CD4-positive, alpha-beta T cell treated with Interleukin-6 at 100 ng/mL for 8 hours (primary cell): ENCODE results near the gene CLCF1.

ENCODE experiments used
- DNase-seq: peaks from one replicate; pipeline ENCODE4 v3.0.0-alpha.2; 2020; ENCODE audit warnings: mixed read lengths, low spot score

The CLCF1 gene

GRCh38 chr11:67374571-67375281 is 1.3 kb upstream of the CLCF1 start:
- DNase-seq, result no peak

- DNase-seq, result peak; percentile 82
Observed at GRCh38 chr11:67373648-67374570, 511 bp upstream of the CLCF1 start.

GRCh38 chr11:67372321-67372992 is 941 bp downstream of the CLCF1 start:
- DNase-seq, result no peak

- DNase-seq, result no peak
Observed at GRCh38 chr11:67371911-67372320, 1.5 kb downstream of the CLCF1 start.

GRCh38 chr11:67371189-67371910 is 2.0 kb downstream of the CLCF1 start:
- no peak for DNase-seq

- no peak for DNase-seq
Observed at GRCh38 chr11:67370351-67371076, 2.9 kb downstream of the CLCF1 start.

- no peak for DNase-seq
Observed at GRCh38 chr11:67369801-67370284, 3.6 kb downstream of the CLCF1 start.

- DNase-seq, result no peak
Observed at GRCh38 chr11:67369275-67369674, 4.1 kb downstream of the CLCF1 start.

GRCh38 chr11:67368621-67369020 is 4.8 kb downstream of the CLCF1 start:
- DNase-seq, result no peak

GRCh38 chr11:67367761-67368227 is 5.6 kb downstream of the CLCF1 start:
- no peak for DNase-seq

GRCh38 chr11:67366961-67367760 is 6.2 kb downstream of the CLCF1 start:
- no peak for DNase-seq

- no peak for DNase-seq
Observed at GRCh38 chr11:67366546-67366945, 6.9 kb downstream of the CLCF1 start.

- DNase-seq, result no peak
Observed at GRCh38 chr11:67365736-67366444, 7.5 kb downstream of the CLCF1 start.

GRCh38 chr11:67364783-67365722 is 8.3 kb downstream of the CLCF1 start:
- DNase-seq, result no peak

- no peak for DNase-seq
Observed at GRCh38 chr11:67364169-67364568, 9.2 kb downstream of the CLCF1 start.

- DNase-seq, result no peak
Observed at GRCh38 chr11:67357831-67358670, 15.3 kb downstream of the CLCF1 start.

- DNase-seq, result peak; percentile 69
Observed at GRCh38 chr11:67356864-67357561, 16.4 kb downstream of the CLCF1 start.
